Bronchial smooth muscle cell (primary cell): Measurements from ENCODE around the gene CYP20A1. TPM values are rescaled to one million over a fixed set of nuclear protein-coding genes. Genes with fewer than 3 reads are reported as not detected.

Experiments used
- total RNA-seq: library from RNA; depleted of rRNA; stranded (reverse); fragments of >200 nt; gene quantifications from 2 replicates; pipeline ENCODE4 v1.2.1, GENCODE V29; 2014

CYP20A1 gene, protein sequence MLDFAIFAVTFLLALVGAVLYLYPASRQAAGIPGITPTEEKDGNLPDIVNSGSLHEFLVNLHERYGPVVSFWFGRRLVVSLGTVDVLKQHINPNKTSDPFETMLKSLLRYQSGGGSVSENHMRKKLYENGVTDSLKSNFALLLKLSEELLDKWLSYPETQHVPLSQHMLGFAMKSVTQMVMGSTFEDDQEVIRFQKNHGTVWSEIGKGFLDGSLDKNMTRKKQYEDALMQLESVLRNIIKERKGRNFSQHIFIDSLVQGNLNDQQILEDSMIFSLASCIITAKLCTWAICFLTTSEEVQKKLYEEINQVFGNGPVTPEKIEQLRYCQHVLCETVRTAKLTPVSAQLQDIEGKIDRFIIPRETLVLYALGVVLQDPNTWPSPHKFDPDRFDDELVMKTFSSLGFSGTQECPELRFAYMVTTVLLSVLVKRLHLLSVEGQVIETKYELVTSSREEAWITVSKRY
- 24.9 and 31.3 TPM in 2 replicates for total RNA-seq

DNA sequence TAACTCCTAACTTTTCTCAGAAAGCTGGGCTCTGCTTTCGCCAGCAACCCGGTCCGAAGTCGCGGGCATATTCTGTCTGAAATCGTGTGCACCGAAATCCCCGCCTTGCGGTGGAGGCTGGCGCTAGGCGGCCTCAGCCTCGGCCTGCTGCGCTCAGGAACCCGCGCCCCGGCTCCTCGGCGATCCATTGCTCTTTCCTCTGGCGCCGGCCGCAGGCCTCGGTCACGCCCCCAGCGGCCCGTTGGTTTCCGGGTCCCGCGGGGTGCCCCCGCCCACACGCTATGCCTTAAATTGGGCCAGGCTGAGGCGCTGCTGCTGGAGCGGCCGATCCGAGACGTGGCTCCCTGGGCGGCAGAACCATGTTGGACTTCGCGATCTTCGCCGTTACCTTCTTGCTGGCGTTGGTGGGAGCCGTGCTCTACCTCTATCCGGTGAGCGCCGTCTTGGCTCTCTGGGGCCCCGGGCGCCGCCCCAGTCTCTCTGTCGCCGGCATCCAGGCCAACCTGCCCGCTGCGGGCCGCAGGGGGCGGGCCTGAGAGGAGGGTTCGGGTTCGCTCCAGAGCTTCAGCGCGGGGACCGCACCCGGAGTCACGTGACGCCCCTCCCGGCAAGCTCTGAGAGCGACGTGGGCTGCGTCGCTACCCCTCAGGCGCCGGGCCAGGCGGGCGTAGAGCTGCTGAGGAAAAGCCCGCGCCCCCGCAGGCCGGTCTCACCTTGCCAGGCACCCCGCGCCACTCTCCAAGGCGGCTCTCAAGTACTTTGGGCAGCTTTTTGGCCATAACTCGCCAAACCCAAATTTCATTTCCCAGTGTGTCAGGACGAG is at the start of gene CYP20A1:
TSS of gene CYP20A1 (plus strand) at position 315 of the 823 bp plus-strand sequence. CDS start at position 360, 45 bp downstream.

GRCh38 chr2:203327901-203328759 is 89.3 kb downstream of the CYP20A1 start, which contains the start of gene ABI2:
TSS of gene ABI2 (plus strand) at chr2:203328394. CDS start at chr2:203328515, 121 bp downstream.

Other genes with a start within 250 kb of the CYP20A1 start
- 25.9 and 28.2 TPM in 2 replicates for gene NBEAL1, start 224.1 kb upstream of the CYP20A1 start, total RNA-seq
- gene ABI2, start 89.4 kb downstream of the CYP20A1 start, total RNA-seq = 15.4 and 22.9 TPM in 2 replicates